B cell (primary cell): ENCODE measurements around the gene NTMT1. TPM values are rescaled to one million over a fixed set of nuclear protein-coding genes. Genes with fewer than 3 reads are reported as not detected.
"Not testable (repeated sequence)": the region's sequence is repeated elsewhere in the genome, so short reads cannot be mapped to it uniquely, and the experiment has no call there.

ENCODE experiments used
- ATAC-seq: fragments of 200-7000 bp; cut with Tn5 transposase; one replicate; pipeline ENCODE4 v1.10.0; 2021; ENCODE audit warnings: low read depth, mild to moderate bottlenecking, moderate number of reproducible peaks, moderate library complexity
- CTCF ChIA-PET: fragments of 350-600 bp; sonication (Branson Sonifier 250); formaldehyde crosslinking; loops from one replicate; lab custom pipeline; 2021; ENCODE audit warnings: antibody characterized with exemption, inconsistent platforms; lab: Charles Lee
- POLR2A ChIA-PET: fragments of 350-600 bp; sonication (Branson Sonifier 250); formaldehyde crosslinking; loops from one replicate; lab custom pipeline; 2021; ENCODE audit warnings: antibody characterized with exemption; lab: Charles Lee
- DNase-seq: peaks from one replicate; pipeline ENCODE4 v3.0.0; 2013
- H2AFZ ChIP-seq: 2 replicates; pipeline ENCODE4 v1.6.1; 2012; ENCODE audit warnings: mild to moderate bottlenecking, low read depth, low read length; ENCODE audit not compliant: insufficient read depth, poor library complexity, severe bottlenecking
- H3K27ac ChIP-seq, 2 donors: 1 replicate in 1 of 2; 2 replicates in 1 of 2; pipeline ENCODE4 v1.5.1; 2012 to 2013; ENCODE audit warnings: low read length in 2 of 2, mild to moderate bottlenecking in 2 of 2, moderate library complexity in 1 of 2
- H3K27me3 ChIP-seq, 4 experiments: fragments of 200-600 bp in 1 of 4; sonication (generic) in 1 of 4; replicated peaks in 1 of 4; 1 replicate in 2 of 4; 2 replicates in 2 of 4; pipeline versions ENCODE4 v1.6.1 to v1.7.0; 2013 to 2016; ENCODE audit warnings: low read length in 3 of 4, mild to moderate bottlenecking in 2 of 4, mixed read lengths in 1 of 4, moderate library complexity in 1 of 4; ENCODE audit not compliant: insufficient read depth in 4 of 4, control insufficient read depth in 3 of 4; ENCODE audit errors: control extremely low read depth in 1 of 4
- H3K36me3 ChIP-seq, 2 experiments: replicated peaks in 1 of 2; 1 replicate in 1 of 2; 2 replicates in 1 of 2; pipeline versions ENCODE4 v1.6.1 to v1.7.1; 2013; ENCODE audit warnings: low read length in 1 of 2; ENCODE audit not compliant: insufficient read depth in 2 of 2, control insufficient read depth in 1 of 2; ENCODE audit errors: control extremely low read depth in 1 of 2, extremely low read depth in 1 of 2
- H3K4me1 ChIP-seq, 2 donors: fragments of 200-600 bp in 1 of 2; sonication (generic) in 1 of 2; 1 replicate in 1 of 2; 2 replicates in 1 of 2; pipeline versions ENCODE4 v1.5.1 to v1.6.1; 2013 to 2017; ENCODE audit warnings: low read length in 2 of 2; ENCODE audit not compliant: control insufficient read depth in 2 of 2, insufficient read depth in 2 of 2
- H3K4me2 ChIP-seq: replicated peaks from 2 replicates; pipeline ENCODE3; 2012; ENCODE audit warnings: mild to moderate bottlenecking, low read depth, low read length; ENCODE audit not compliant: poor library complexity, severe bottlenecking
- H3K4me3 ChIP-seq, 5 experiments: fragments of 200-600 bp in 1 of 5; sonication (generic) in 1 of 5; 1 replicate in 3 of 5; 2 replicates in 2 of 5; pipeline versions ENCODE4 v1.5.1 to v1.7.0; 2011 to 2016; ENCODE audit warnings: low read length in 4 of 5, mild to moderate bottlenecking in 4 of 5, low read depth in 2 of 5, control low read depth in 1 of 5, moderate library complexity in 1 of 5; ENCODE audit not compliant: insufficient read depth in 1 of 5; ENCODE audit errors: control extremely low read depth in 1 of 5, extremely low read depth in 1 of 5
- H3K79me2 ChIP-seq: fragments of 200-600 bp; sonication (generic); one replicate; pipeline ENCODE4 v1.6.0; 2016; ENCODE audit warnings: low read length; ENCODE audit not compliant: control insufficient read depth, insufficient read depth
- H3K9ac ChIP-seq: fragments of 200-600 bp; sonication (generic); 2 replicates; pipeline ENCODE4 v1.6.1; 2017; ENCODE audit warnings: mild to moderate bottlenecking, low read length, moderate library complexity
- H3K9me3 ChIP-seq, 3 donors: one replicate each; pipeline versions ENCODE4 v1.6.1 to v1.7.1; 2013; ENCODE audit warnings: low read length in 2 of 3; ENCODE audit not compliant: control insufficient read depth in 2 of 3, insufficient read depth in 1 of 3; ENCODE audit errors: control extremely low read depth in 1 of 3
- H4K20me1 ChIP-seq: 2 replicates; pipeline ENCODE4 v1.6.0; 2012; ENCODE audit warnings: mild to moderate bottlenecking, low read length; ENCODE audit not compliant: insufficient read depth, control insufficient read depth, poor library complexity, severe bottlenecking
- H3K27ac Mint-ChIP-seq: one replicate; pipeline ENCODE4 v1.8.0; 2021; ENCODE audit warnings: mixed read lengths
- H3K27me3 Mint-ChIP-seq: one replicate; pipeline ENCODE4 v1.8.0; 2021; ENCODE audit warnings: mixed read lengths
- H3K4me1 Mint-ChIP-seq: one replicate; pipeline ENCODE4 v1.8.0; 2021; ENCODE audit warnings: mixed read lengths
- H3K4me3 Mint-ChIP-seq: one replicate; pipeline ENCODE4 v1.8.0; 2021; ENCODE audit warnings: mixed read lengths
- H3K9me3 Mint-ChIP-seq: one replicate; pipeline ENCODE4 v1.8.0; 2022; ENCODE audit warnings: mixed read lengths; ENCODE audit not compliant: insufficient read depth
- CTCF ChIP-seq: fragments of 200-600 bp; IDR thresholded peaks from one replicate; pipeline ENCODE4 v1.8.0; 2022; ENCODE audit warnings: antibody characterized with exemption, mild to moderate bottlenecking
- EZH2 ChIP-seq: IDR thresholded peaks from 2 replicates; pipeline ENCODE4 v1.6.1; 2012; ENCODE audit warnings: borderline replicate concordance, low read depth, mild to moderate bottlenecking, moderate library complexity, low read length; ENCODE audit not compliant: insufficient read depth, poor library complexity, severe bottlenecking
- WGBS: methylation state at CpG from one replicate; pipeline ENCODE4 v1.1.5; 2013; ENCODE audit warnings: missing lambda C conversion rate; ENCODE audit not compliant: insufficient coverage; 5-methylcytosine and 5-hydroxymethylcytosine counted together
- intact Hi-C: fragments of 100-400 bp; cut with micrococcal nuclease; formaldehyde crosslinking; loops from one replicate; pipeline ENCODE4 v1.10.0; 2022
- polyA plus RNA-seq: library from polyadenylated mRNA; depleted of rRNA; stranded (reverse); fragments of >200 nt; gene quantifications from 2 replicates; pipeline ENCODE4 v1.2.3, GENCODE V29; 2012
- total RNA-seq, 2 donors: library from RNA; stranded (reverse); fragments of 120-200 nt in 1 of 2; gene quantifications; 1 replicate in 1 of 2; 2 replicates in 1 of 2; pipeline versions ENCODE4 v1.2.3 to v1.2.4, GENCODE V29; 2013 to 2022

The NTMT1 gene
- total and polyA plus RNA-seq, 2 donors (not counting 1 experiment from before 2014, with no cell fraction given) = 21.8 to 35.3 TPM

GRCh38 chr9:129656795-129657390 lies 30.9 kb downstream of the NTMT1 start:
- Histone ChIP-seq H3K4me2 (no peak overlapping the region), H3K4me1 (no peaks in the 10 kb centered on the region), H3K9ac (no peak overlapping the region), H3K79me2 (no peaks in the 10 kb centered on the region), H3K9me3 (no peaks in the 10 kb centered on the region), H4K20me1 (no peaks in the 10 kb centered on the region), H3K27me3 (peaks cover 0 to 3% (median 0%) of the 10 kb centered on the region in 4 experiments), H3K36me3 (no peaks in the 10 kb centered on the region), H3K4me3 (no peak overlapping the region), H3K27ac (no peak overlapping the region), H2AFZ (no peak overlapping the region)
- 97% methylated on average over 5 of the region's 12 CpGs for WGBS
- Mint-ChIP-seq H3K4me1 (no peaks in the 10 kb centered on the region), H3K4me3 (no peak overlapping the region), H3K9me3 (no peaks in the 10 kb centered on the region), H3K27ac (no peak overlapping the region), H3K27me3 (peaks cover 16% of the 10 kb centered on the region)
- DNase-seq = no peak
- TF ChIP-seq EZH2 (no peak), CTCF (no peak)
- no peak for ATAC-seq
- POLR2A ChIA-PET = no interaction called here
- CTCF ChIA-PET = interaction anchor here (0.7 kb wide), 1 partner anchor 453 kb away, joined by 3 read pairs; no protein-coding TSS in a partner anchor
- intact Hi-C loops = no loop called here

- Histone ChIP-seq H3K4me3 (no peak overlapping the region), H3K27me3 (peaks cover 0 to 14% (median 2%) of the 10 kb centered on the region in 4 experiments), H3K4me2 (no peak overlapping the region), H2AFZ (no peak overlapping the region), H3K27ac (no peak overlapping the region), H3K79me2 (no peaks in the 10 kb centered on the region), H3K9ac (no peak overlapping the region), H4K20me1 (no peaks in the 10 kb centered on the region), H3K36me3 (no peaks in the 10 kb centered on the region), H3K9me3 (no peaks in the 10 kb centered on the region), H3K4me1 (peaks cover 6 to 8% of the 10 kb centered on the region in 2 donors)
- H3K4me3 Mint-ChIP-seq = no peak overlapping the region
- ChIA-PET CTCF (no interaction called here), POLR2A (no interaction called here)
- no CpG with 5 or more reads among the region's 2 CpGs for WGBS
- no peaks in the 10 kb centered on the region for H3K9me3 Mint-ChIP-seq
- no peak for ATAC-seq
- DNase-seq = no peak
- no peak overlapping the region for H3K27ac Mint-ChIP-seq
- H3K27me3 Mint-ChIP-seq = peaks cover 18% of the 10 kb centered on the region
- intact Hi-C loops = no loop called here
- H3K4me1 Mint-ChIP-seq = peaks cover 7% of the 10 kb centered on the region
- no peak for TF ChIP-seq EZH2
- no peak for TF ChIP-seq CTCF
Observed at GRCh38 chr9:129661029-129661428, 35.1 kb downstream of the NTMT1 start.

GRCh38 chr9:129662239-129662638 lies 36.3 kb downstream of the NTMT1 start:
- H3K9me3 Mint-ChIP-seq, H3K4me3 ChIP-seq, H3K27ac Mint-ChIP-seq, H3K4me3 Mint-ChIP-seq, H4K20me1 ChIP-seq, intact Hi-C loops, H3K79me2 ChIP-seq, H2AFZ ChIP-seq, H3K4me2 ChIP-seq, CTCF ChIA-PET, H3K9me3 ChIP-seq, H3K27ac ChIP-seq, DNase-seq, H3K4me1 ChIP-seq, H3K36me3 ChIP-seq, ATAC-seq, H3K9ac ChIP-seq, H3K4me1 Mint-ChIP-seq, POLR2A ChIA-PET: not testable (repeated sequence)
- WGBS = 60% methylated on average over 2 of the region's 3 CpGs
- peaks cover 19% of the 10 kb centered on the region for H3K27me3 Mint-ChIP-seq
- peaks cover 0 to 24% (median 5%) of the 10 kb centered on the region in 4 experiments for H3K27me3 ChIP-seq
